Peyer's patch (tissue), 4 donors: Measurements from ENCODE around the gene TMEM63A.

Source experiments
- CTCF ChIP-seq, 6 experiments: fragments of 450-650 bp in 4 of 6; fragments of 200-600 bp in 2 of 6; sonication (generic) in 1 of 6; IDR thresholded peaks; one replicate each; pipeline ENCODE4 v1.5.1; 2017 to 2019; ENCODE audit warnings: antibody characterized with exemption in 6 of 6, mild to moderate bottlenecking in 3 of 6, moderate library complexity in 1 of 6
- POLR2A ChIP-seq, 2 donors: fragments of 450-650 bp; IDR thresholded peaks; one replicate each; pipeline ENCODE4 v1.5.1; 2017; ENCODE audit warnings: antibody characterized with exemption in 2 of 2, mild to moderate bottlenecking in 2 of 2, moderate library complexity in 2 of 2

- no peak for TF ChIP-seq CTCF (IDR thresholded peaks at IDR 0.05)
- no peak for TF ChIP-seq POLR2A (IDR thresholded peaks at IDR 0.05)
Observed at GRCh38 chr1:225876900-225877510, 5.2 kb downstream of the TMEM63A start.
